ENCODE measurements around the gene CBX6. TPM values are rescaled to one million over a fixed set of nuclear protein-coding genes. Genes with fewer than 3 reads are reported as not detected.

CBX6 gene
- total RNA-seq, 2 experiments from 2014 or later, result 91.4 to 93.5 TPM

DNA sequence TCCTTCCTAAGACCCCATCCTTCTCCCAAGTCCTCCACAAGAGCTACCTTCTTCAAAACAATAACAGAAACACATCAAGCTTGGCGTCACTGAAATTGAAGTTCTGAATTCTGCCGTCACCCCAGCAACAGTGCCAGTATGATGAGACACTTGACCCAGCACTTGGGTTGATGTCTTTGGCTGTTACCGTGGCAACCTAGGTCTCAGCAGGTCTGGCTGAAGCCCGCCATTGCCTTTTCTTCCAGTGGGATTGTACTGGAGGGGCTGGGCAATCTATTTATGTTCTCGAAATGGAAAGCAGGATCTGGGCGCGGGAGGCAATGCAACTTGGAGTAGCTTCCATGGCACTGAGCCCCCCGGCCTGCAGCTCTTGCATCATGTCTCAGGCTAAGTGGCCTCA, 52.0 kb downstream of the CBX6 start:
- no peak overlapping the region for H3K4me3 Mint-ChIP-seq
- intact Hi-C loops (cut with micrococcal nuclease), result no loop called here
- H3K27me3 Mint-ChIP-seq (ENCODE audit: low read depth), result no peaks in the 10 kb centered on the region
- H3K36me3 Mint-ChIP-seq (ENCODE audit: low read depth), result no peaks in the 10 kb centered on the region
- H3K4me1 Mint-ChIP-seq (ENCODE audit: low read depth), result no peaks in the 10 kb centered on the region
- no peaks in the 10 kb centered on the region for H3K9me3 Mint-ChIP-seq
- no peak for DNase-seq
- CTCF ChIA-PET, result interaction anchor here (0.9 kb wide), 1 partner anchor 51 kb away, joined by 4 read pairs; no protein-coding TSS in a partner anchor
- H3K27ac Mint-ChIP-seq, result no peak overlapping the region

DNA sequence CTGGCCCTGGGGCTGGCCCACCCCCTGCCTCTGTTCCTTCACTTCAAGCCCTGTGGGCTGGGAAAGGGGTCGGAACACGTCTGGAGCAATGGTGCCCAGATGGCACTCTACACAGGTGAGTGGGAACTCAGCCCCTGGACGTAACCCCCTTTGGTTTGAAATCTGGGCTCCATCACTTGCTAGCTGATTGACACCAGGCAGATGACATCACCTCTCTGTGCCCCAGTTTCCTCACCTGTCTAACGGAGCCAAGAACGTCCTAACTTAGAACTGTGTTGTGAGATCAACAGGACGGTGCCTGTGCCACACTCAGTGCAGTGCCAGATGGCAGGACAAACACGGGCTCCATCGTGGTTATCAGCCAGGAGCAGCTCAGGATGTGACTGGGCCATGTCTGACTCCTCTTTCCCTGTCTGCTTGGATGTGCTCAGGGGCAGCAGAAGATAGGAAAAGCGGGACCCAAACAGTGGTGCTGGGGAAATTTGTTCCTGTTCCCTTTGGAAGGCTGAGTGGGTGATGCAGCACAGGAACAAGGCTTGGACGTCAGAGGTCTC, 52.6 kb downstream of the CBX6 start:
- CTCF ChIA-PET, result interaction anchor here (0.9 kb wide), 1 partner anchor 51 kb away, joined by 4 read pairs; no protein-coding TSS in a partner anchor
- no peaks in the 10 kb centered on the region for H3K9me3 Mint-ChIP-seq
- no peaks in the 10 kb centered on the region for H3K36me3 Mint-ChIP-seq (ENCODE audit: low read depth)
- H3K4me1 Mint-ChIP-seq (ENCODE audit: low read depth), result no peaks in the 10 kb centered on the region
- intact Hi-C loops (cut with micrococcal nuclease), result no loop called here
- H3K4me3 Mint-ChIP-seq, result no peak overlapping the region
- no peak overlapping the region for H3K27ac Mint-ChIP-seq
- H3K27me3 Mint-ChIP-seq (ENCODE audit: low read depth), result no peaks in the 10 kb centered on the region
- DNase-seq, result no peak

DNA sequence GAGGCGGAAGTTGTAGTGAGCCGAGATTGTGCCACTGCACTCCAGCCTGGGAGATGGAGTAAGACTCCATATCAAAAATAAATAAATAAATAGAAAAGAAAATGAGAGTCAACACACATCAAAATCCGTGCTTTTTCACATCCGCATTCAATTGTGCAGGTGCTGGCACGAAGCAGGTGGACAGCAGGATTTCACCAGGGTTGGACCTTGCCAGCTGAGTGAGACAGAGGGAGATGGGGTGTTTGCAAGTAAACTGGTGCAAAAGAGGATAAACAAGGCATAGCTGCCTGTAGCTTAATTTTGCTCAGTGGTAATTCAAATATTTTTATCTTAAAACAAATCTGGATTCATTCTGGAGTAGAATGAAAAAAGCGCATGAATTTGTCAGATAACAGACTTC, 54.8 kb downstream of the CBX6 start:
- Mint-ChIP-seq H3K4me3 (no peak overlapping the region), H3K9me3 (no peaks in the 10 kb centered on the region), H3K27me3 (ENCODE audit: low read depth) (no peaks in the 10 kb centered on the region), H3K4me1 (ENCODE audit: low read depth) (no peaks in the 10 kb centered on the region), H3K27ac (no peak overlapping the region), H3K36me3 (ENCODE audit: low read depth) (no peaks in the 10 kb centered on the region)
- DNase-seq, result no peak
- intact Hi-C loops (cut with micrococcal nuclease), result no loop called here
- CTCF ChIA-PET, result interaction anchor here (0.6 kb wide), 1 partner anchor 280 kb away, joined by 5 read pairs; no protein-coding TSS in a partner anchor

DNA sequence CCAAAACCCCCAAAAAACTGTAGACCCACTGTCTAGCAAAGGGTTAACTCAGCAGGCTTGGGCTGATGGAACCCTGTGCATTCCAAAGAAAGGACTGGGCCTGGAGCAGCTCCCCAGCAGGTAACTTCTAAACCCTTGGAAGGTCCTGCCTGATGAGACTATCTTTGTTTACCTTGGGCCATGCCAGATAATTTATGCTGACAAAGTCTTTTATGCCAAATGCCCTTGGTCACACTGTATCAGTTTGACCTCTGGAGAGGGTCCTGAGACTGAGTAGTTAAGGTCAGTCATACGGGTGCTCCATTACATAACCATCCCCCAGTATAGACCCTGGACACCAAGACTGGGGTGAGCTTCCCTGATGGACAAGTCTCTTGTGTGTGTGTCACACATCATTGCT, 56.2 kb downstream of the CBX6 start:
- H3K9me3 Mint-ChIP-seq, result no peaks in the 10 kb centered on the region
- no peaks in the 10 kb centered on the region for H3K36me3 Mint-ChIP-seq (ENCODE audit: low read depth)
- intact Hi-C loops (cut with micrococcal nuclease), result no loop called here
- H3K27me3 Mint-ChIP-seq (ENCODE audit: low read depth), result no peaks in the 10 kb centered on the region
- DNase-seq, result no peak
- no peak overlapping the region for H3K4me3 Mint-ChIP-seq
- no peak overlapping the region for H3K27ac Mint-ChIP-seq
- CTCF ChIA-PET, result interaction anchor here (0.8 to 1.1 kb wide), 2 partner anchors 47 to 50 kb away, joined by 3 to 4 read pairs; no protein-coding TSS in a partner anchor
- no peaks in the 10 kb centered on the region for H3K4me1 Mint-ChIP-seq (ENCODE audit: low read depth)

Other genes starting within 250 kb of the CBX6 start
- gene FAM227A, start 215.8 kb downstream of the CBX6 start, total RNA-seq, result under 1 TPM; 0.35 to 0.36 TPM
- 1 to 10 TPM; 8.8 to 9.4 TPM for gene CBY1, start 215.6 kb downstream of the CBX6 start, total RNA-seq
- 100 to 1,000 TPM; 151 to 154 TPM for gene TOMM22, start 190.3 kb downstream of the CBX6 start, total RNA-seq
- gene JOSD1, start 171.3 kb downstream of the CBX6 start, total RNA-seq, result 10 to 100 TPM; 48.9 to 54.3 TPM
- 100 to 1,000 TPM in 1 of 2 experiments, 10 to 100 TPM in 1; 98.9 to 107 TPM for gene GTPBP1, start 166.3 kb downstream of the CBX6 start, total RNA-seq
- gene SUN2, start 116.2 kb downstream of the CBX6 start, total RNA-seq, result 100 to 1,000 TPM; 120 to 121 TPM
- 1 to 10 TPM; 5.9 to 8.0 TPM for gene DNAL4, start 78.1 kb downstream of the CBX6 start, total RNA-seq
- gene NPTXR, start 28.2 kb downstream of the CBX6 start, total RNA-seq, result 1 to 10 TPM; 1.4 to 1.5 TPM
- gene APOBEC3A, start 85.4 kb upstream of the CBX6 start, total RNA-seq, result not detected
- 1 to 10 TPM; 5.5 to 6.0 TPM for gene APOBEC3B, start 110.1 kb upstream of the CBX6 start, total RNA-seq
- gene APOBEC3C, start 142.0 kb upstream of the CBX6 start, total RNA-seq, result 10 to 100 TPM; 71.5 to 74.1 TPM
- 10 to 100 TPM; 18.8 to 19.5 TPM for gene APOBEC3D, start 148.9 kb upstream of the CBX6 start, total RNA-seq
- gene APOBEC3F, start 168.6 kb upstream of the CBX6 start, total RNA-seq, result 10 to 100 TPM; 12.3 to 12.4 TPM
- 10 to 100 TPM; 23.1 to 24.1 TPM for gene APOBEC3G, start 205.1 kb upstream of the CBX6 start, total RNA-seq
- gene APOBEC3H, start 225.0 kb upstream of the CBX6 start, total RNA-seq, result 10 to 100 TPM; 11.9 to 13.2 TPM

Measured in activated naive CD4-positive, alpha-beta T cell treated with anti-CD3 and anti-CD28 coated beads for 36 hours (primary cell).